ENCODE measurements around the gene PES1.
"Not testable (repeated sequence)": the region's sequence is repeated elsewhere in the genome, so short reads cannot be mapped to it uniquely, and the experiment has no call there.

The PES1 gene

GRCh38 chr22:30591588-30592359 lies at the start of gene PES1:
Gene PES1 (minus strand): TSS chr22:30591910. CDS start chr22:30591833, 77 bp downstream.
- H3K27ac ChIP-seq (ENCODE audit: low read length): peak within 1 kb of the TSS; percentile 87
- no peaks in the 10 kb centered on the region for H3K9me3 ChIP-seq (ENCODE audit: control insufficient read depth in 1 of 2, low read length in 2 of 2)
- peak within 1 kb of the TSS; percentile 83 to 93 for H3K4me3 ChIP-seq (ENCODE audit: low read depth in 1 of 2, low read length in 2 of 2)
- peaks cover 10 to 17% of the 10 kb centered on the region in 2 donors for H3K4me1 ChIP-seq (ENCODE audit: control insufficient read depth in 1 of 2, insufficient read depth in 2 of 2, low read length in 2 of 2)
- peaks cover 25 to 26% of the 10 kb centered on the region in 2 donors for H3K36me3 ChIP-seq (ENCODE audit: control insufficient read depth in 1 of 2, insufficient read depth in 2 of 2, low read length in 2 of 2)
- no peaks in the 10 kb centered on the region for H3K27me3 ChIP-seq (ENCODE audit: low read depth, low read length)

- H3K4me3 ChIP-seq (ENCODE audit: low read depth in 1 of 2, low read length in 2 of 2): no peak overlapping the region
These were observed 49.2 kb upstream of the PES1 start for GRCh38 chr22:30640839-30641430.

DNA sequence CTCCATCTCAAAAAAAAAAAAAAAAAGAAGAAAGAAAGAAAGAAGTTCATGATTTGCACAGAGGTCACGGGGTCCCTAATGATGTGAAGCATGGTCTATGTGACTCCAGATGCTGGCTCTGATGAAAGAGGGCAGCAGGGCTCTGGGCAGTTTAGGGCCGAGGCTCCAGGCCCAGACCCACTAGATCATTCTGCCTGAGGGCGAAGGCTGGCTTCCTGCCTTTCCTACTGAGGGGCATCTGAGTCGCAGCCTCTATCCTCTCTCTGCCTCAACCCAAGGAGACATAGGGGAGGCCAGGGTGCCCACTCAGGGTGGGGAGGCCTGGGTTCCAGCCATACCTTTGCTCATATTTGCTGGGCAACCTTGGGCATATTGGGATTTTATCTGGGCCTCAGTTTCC lies 48.7 kb upstream of the PES1 start:
- H3K27me3 ChIP-seq (ENCODE audit: low read depth, low read length): no peaks in the 10 kb centered on the region
- H3K27ac ChIP-seq (ENCODE audit: low read length): no peak overlapping the region

More at GRCh38 chr22:30640839-30641430, 49.2 kb upstream of the PES1 start:
- Histone ChIP-seq H3K27ac (ENCODE audit: low read length) (no peak overlapping the region), H3K4me1 (ENCODE audit: control insufficient read depth in 1 of 2, insufficient read depth in 2 of 2, low read length in 2 of 2) (peaks cover 0 to 24% of the 10 kb centered on the region in 2 donors), H3K27me3 (ENCODE audit: low read depth, low read length) (no peaks in the 10 kb centered on the region), H3K36me3 (ENCODE audit: control insufficient read depth in 1 of 2, insufficient read depth in 2 of 2, low read length in 2 of 2) (no peaks in the 10 kb centered on the region), H3K9me3 (ENCODE audit: control insufficient read depth in 1 of 2, low read length in 2 of 2) (no peaks in the 10 kb centered on the region)

GRCh38 chr22:30637701-30638114 lies 46.0 kb upstream of the PES1 start:
- H3K4me3 ChIP-seq (ENCODE audit: low read depth in 1 of 2, low read length in 2 of 2): peak overlapping the region; percentile 19 to 79
- H3K27me3 ChIP-seq (ENCODE audit: low read depth, low read length): no peaks in the 10 kb centered on the region
- no peak overlapping the region for H3K27ac ChIP-seq (ENCODE audit: low read length)
- no peaks in the 10 kb centered on the region for H3K36me3 ChIP-seq (ENCODE audit: control insufficient read depth in 1 of 2, insufficient read depth in 2 of 2, low read length in 2 of 2)
- no peaks in the 10 kb centered on the region for H3K9me3 ChIP-seq (ENCODE audit: control insufficient read depth in 1 of 2, low read length in 2 of 2)
- peaks cover 0 to 29% of the 10 kb centered on the region in 2 donors for H3K4me1 ChIP-seq (ENCODE audit: control insufficient read depth in 1 of 2, insufficient read depth in 2 of 2, low read length in 2 of 2)

More for the DNA sequence above, 48.7 kb upstream of the PES1 start:
- Histone ChIP-seq H3K9me3 (ENCODE audit: control insufficient read depth in 1 of 2, low read length in 2 of 2) (no peaks in the 10 kb centered on the region), H3K4me3 (ENCODE audit: low read depth in 1 of 2, low read length in 2 of 2) (no peak overlapping the region), H3K36me3 (ENCODE audit: control insufficient read depth in 1 of 2, insufficient read depth in 2 of 2, low read length in 2 of 2) (no peaks in the 10 kb centered on the region), H3K4me1 (ENCODE audit: control insufficient read depth in 1 of 2, insufficient read depth in 2 of 2, low read length in 2 of 2) (peaks cover 0 to 25% of the 10 kb centered on the region in 2 donors)

- no peaks in the 10 kb centered on the region for H3K27me3 ChIP-seq (ENCODE audit: low read depth, low read length)
- peak overlapping the region; percentile 74 to 79 for H3K4me3 ChIP-seq (ENCODE audit: low read depth in 1 of 2, low read length in 2 of 2)
- H3K4me1 ChIP-seq (ENCODE audit: control insufficient read depth in 1 of 2, insufficient read depth in 2 of 2, low read length in 2 of 2): peaks cover 0 to 29% of the 10 kb centered on the region in 2 donors
- H3K27ac ChIP-seq (ENCODE audit: low read length): peak overlapping the region; percentile 45
- H3K9me3 ChIP-seq (ENCODE audit: control insufficient read depth in 1 of 2, low read length in 2 of 2): no peaks in the 10 kb centered on the region
- H3K36me3 ChIP-seq (ENCODE audit: control insufficient read depth in 1 of 2, insufficient read depth in 2 of 2, low read length in 2 of 2): no peaks in the 10 kb centered on the region
These were observed 44.7 kb upstream of the PES1 start for GRCh38 chr22:30636226-30637077.

GRCh38 chr22:30635273-30636225 lies 43.8 kb upstream of the PES1 start, which contains the start of gene SLC35E4:
Gene SLC35E4 (plus strand): TSS chr22:30635781. CDS start chr22:30636451, 670 bp downstream.
- peak within 1 kb of the TSS; percentile 74 to 79 for H3K4me3 ChIP-seq (ENCODE audit: low read depth in 1 of 2, low read length in 2 of 2)
- H3K36me3 ChIP-seq (ENCODE audit: control insufficient read depth in 1 of 2, insufficient read depth in 2 of 2, low read length in 2 of 2): no peaks in the 10 kb centered on the region
- H3K4me1 ChIP-seq (ENCODE audit: control insufficient read depth in 1 of 2, insufficient read depth in 2 of 2, low read length in 2 of 2): peaks cover 0 to 29% of the 10 kb centered on the region in 2 donors
- H3K27ac ChIP-seq (ENCODE audit: low read length): peak within 1 kb of the TSS; percentile 83
- no peaks in the 10 kb centered on the region for H3K27me3 ChIP-seq (ENCODE audit: low read depth, low read length)
- H3K9me3 ChIP-seq (ENCODE audit: control insufficient read depth in 1 of 2, low read length in 2 of 2): no peaks in the 10 kb centered on the region

DNA sequence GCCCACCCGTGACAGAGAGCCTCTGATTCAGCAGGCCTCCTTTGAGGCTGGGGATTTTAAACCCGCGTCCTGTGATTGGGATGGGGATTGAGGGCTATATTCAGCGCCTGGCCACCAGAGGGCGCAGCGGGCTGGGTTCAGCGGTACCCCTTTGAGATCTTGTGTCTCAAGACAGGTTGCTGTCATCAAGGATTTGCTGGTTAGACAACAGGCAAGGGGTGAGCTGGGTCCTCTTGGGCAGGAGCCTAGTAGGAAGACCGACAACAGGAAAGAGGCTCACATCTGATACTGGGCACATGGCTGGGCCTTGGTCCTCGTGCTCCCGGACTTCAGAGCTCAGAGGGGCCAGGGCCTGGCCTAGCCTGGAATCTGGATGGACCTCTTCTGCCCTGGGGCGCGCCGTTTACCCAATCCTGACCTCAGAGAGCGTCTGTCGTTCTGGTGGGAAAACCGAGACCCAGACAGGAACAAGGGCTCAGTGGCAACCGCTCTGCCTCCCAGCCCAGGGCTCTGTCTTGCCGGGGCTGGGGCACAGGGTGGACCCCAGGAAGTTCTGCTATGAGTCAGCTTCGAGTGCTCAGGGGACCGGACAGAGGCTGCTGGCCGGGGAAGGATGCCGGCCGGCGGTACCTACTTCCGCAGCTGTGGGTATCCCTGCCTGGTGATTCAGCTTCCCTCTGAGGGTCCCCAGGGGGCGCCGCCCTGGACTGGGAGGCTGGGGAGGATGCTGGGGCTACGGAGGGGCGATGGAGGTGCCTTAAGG lies 42.9 kb upstream of the PES1 start:
- peak overlapping the region; percentile 56 to 74 for H3K4me3 ChIP-seq (ENCODE audit: low read depth in 1 of 2, low read length in 2 of 2)
- peak overlapping the region; percentile 83 for H3K27ac ChIP-seq (ENCODE audit: low read length)
- peaks cover 0 to 29% of the 10 kb centered on the region in 2 donors for H3K4me1 ChIP-seq (ENCODE audit: control insufficient read depth in 1 of 2, insufficient read depth in 2 of 2, low read length in 2 of 2)
- no peaks in the 10 kb centered on the region for H3K36me3 ChIP-seq (ENCODE audit: control insufficient read depth in 1 of 2, insufficient read depth in 2 of 2, low read length in 2 of 2)
- H3K27me3 ChIP-seq (ENCODE audit: low read depth, low read length): no peaks in the 10 kb centered on the region
- no peaks in the 10 kb centered on the region for H3K9me3 ChIP-seq (ENCODE audit: control insufficient read depth in 1 of 2, low read length in 2 of 2)

DNA sequence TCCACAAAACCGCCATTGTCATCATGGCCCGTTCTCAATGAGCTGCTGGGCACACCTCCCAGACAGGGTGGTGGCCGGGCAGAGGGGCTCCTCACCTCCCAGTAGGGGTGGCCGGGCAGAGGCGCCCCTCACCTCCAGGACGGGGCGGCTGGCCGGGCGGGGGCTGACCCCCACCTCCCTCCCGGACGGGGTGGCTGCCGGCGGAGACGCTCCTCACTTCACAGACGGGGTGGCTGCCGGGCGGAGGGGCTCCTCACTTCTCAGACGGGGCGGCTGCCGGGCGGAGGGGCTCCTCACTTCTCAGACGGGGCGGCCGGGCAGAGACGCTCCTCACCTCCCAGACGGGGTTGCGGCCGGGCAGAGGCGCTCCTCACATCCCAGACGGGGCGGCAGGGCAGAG lies 39.8 kb upstream of the PES1 start:
- H3K36me3 ChIP-seq (ENCODE audit: control insufficient read depth in 1 of 2, insufficient read depth in 2 of 2, low read length in 2 of 2); H3K27me3 ChIP-seq (ENCODE audit: low read depth, low read length); H3K9me3 ChIP-seq (ENCODE audit: control insufficient read depth in 1 of 2, low read length in 2 of 2); H3K27ac ChIP-seq (ENCODE audit: low read length); H3K4me3 ChIP-seq (ENCODE audit: low read depth in 1 of 2, low read length in 2 of 2): not testable (repeated sequence)
- H3K4me1 ChIP-seq (ENCODE audit: control insufficient read depth in 1 of 2, insufficient read depth in 2 of 2, low read length in 2 of 2): peaks cover 0 to 14% of the 10 kb centered on the region in 2 donors

DNA sequence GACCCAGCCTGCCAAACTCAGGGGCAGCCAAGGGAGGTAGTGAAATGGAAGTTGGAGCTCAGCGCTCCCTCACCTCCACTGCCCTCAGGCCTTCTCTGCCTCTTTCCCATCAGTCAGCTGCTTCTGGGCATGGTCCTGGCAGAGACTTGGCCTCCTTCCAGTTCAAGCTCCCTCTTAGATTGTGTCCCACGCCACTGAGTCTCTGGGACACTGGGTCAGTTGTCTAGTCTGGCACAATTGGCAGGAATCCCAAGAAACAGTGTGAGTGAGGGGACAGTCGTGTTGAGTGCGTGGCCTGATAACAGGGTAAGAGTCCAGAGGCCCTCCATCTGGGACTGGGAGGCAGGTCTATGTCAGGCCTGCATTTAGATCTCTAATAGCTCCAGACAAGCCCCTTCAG lies 36.8 kb upstream of the PES1 start:
- Histone ChIP-seq H3K36me3 (ENCODE audit: control insufficient read depth in 1 of 2, insufficient read depth in 2 of 2, low read length in 2 of 2) (no peaks in the 10 kb centered on the region), H3K4me3 (ENCODE audit: low read depth in 1 of 2, low read length in 2 of 2) (no peak overlapping the region), H3K27me3 (ENCODE audit: low read depth, low read length) (no peaks in the 10 kb centered on the region), H3K27ac (ENCODE audit: low read length) (no peak overlapping the region), H3K9me3 (ENCODE audit: control insufficient read depth in 1 of 2, low read length in 2 of 2) (no peaks in the 10 kb centered on the region), H3K4me1 (ENCODE audit: control insufficient read depth in 1 of 2, insufficient read depth in 2 of 2, low read length in 2 of 2) (no peaks in the 10 kb centered on the region)

DNA sequence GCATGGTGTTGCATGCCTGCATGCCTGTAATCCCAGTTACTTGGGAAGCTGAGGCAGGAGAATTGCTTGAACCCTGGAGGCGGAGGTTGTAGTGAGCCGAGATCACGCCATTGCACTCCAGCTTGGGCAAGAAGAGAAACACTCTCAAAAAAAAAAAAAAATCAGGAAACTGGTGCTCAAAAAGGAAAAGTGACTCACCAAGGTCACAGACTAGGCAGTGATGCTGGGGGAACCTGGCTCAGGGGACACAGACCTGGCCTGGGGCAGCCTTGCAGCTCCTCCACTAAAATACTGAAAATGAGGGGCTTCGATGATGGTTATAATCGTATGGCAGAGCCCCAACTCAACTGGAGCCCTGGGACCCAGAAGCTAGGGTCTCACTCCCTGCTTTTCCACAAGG lies 35.8 kb upstream of the PES1 start:
- no peak overlapping the region for H3K27ac ChIP-seq (ENCODE audit: low read length)
- H3K4me3 ChIP-seq (ENCODE audit: low read depth in 1 of 2, low read length in 2 of 2): no peak overlapping the region

More for the DNA sequence above, 35.8 kb upstream of the PES1 start:
- no peaks in the 10 kb centered on the region for H3K9me3 ChIP-seq (ENCODE audit: control insufficient read depth in 1 of 2, low read length in 2 of 2)
- no peaks in the 10 kb centered on the region for H3K4me1 ChIP-seq (ENCODE audit: control insufficient read depth in 1 of 2, insufficient read depth in 2 of 2, low read length in 2 of 2)
- H3K27me3 ChIP-seq (ENCODE audit: low read depth, low read length): no peaks in the 10 kb centered on the region
- peaks cover 0 to 1% of the 10 kb centered on the region in 2 donors for H3K36me3 ChIP-seq (ENCODE audit: control insufficient read depth in 1 of 2, insufficient read depth in 2 of 2, low read length in 2 of 2)

All from muscle layer of duodenum (tissue), 2 donors.